Sigmoid colon (tissue), 4 donors: ENCODE measurements around the gene PLXDC1.

ENCODE experiments used
- POLR2AphosphoS5 ChIP-seq, 4 donors: sonication (generic); formaldehyde crosslinking; IDR thresholded peaks; one replicate each; pipeline ENCODE4 v1.6.1; 2017; ENCODE audit warnings: antibody characterized with exemption in 4 of 4
- TF ChIP-seq, protein P1 (sequence below), 4 experiments: fragments of 450-650 bp in 3 of 4; fragments of 200-600 bp in 1 of 4; IDR thresholded peaks; one replicate each; pipeline ENCODE4 v1.5.1; 2016 to 2019; ENCODE audit warnings: antibody characterized with exemption in 4 of 4, mild to moderate bottlenecking in 3 of 4, moderate library complexity in 2 of 4

DNA sequence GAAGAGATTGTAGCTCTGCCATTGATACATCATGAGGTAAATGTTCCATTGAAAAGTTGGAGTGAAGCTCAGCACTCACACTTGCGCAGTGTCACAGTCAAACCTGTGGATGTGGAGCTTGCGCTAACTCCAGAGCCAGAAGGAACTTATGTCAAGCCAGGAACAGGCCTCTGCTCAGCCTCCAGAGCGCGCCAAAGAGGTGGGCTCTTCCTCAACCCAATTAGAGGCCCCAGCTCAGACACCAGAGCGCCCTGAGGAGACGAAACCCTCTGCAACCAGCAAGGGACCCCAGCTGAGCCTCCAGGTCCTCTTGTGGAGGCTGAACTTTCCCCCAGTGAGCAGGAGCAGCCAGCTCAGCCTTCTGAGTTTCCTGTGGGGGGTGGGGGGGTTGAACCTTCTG lies 122.7 kb downstream of the PLXDC1 start:
- TF ChIP-seq, protein P1, sequence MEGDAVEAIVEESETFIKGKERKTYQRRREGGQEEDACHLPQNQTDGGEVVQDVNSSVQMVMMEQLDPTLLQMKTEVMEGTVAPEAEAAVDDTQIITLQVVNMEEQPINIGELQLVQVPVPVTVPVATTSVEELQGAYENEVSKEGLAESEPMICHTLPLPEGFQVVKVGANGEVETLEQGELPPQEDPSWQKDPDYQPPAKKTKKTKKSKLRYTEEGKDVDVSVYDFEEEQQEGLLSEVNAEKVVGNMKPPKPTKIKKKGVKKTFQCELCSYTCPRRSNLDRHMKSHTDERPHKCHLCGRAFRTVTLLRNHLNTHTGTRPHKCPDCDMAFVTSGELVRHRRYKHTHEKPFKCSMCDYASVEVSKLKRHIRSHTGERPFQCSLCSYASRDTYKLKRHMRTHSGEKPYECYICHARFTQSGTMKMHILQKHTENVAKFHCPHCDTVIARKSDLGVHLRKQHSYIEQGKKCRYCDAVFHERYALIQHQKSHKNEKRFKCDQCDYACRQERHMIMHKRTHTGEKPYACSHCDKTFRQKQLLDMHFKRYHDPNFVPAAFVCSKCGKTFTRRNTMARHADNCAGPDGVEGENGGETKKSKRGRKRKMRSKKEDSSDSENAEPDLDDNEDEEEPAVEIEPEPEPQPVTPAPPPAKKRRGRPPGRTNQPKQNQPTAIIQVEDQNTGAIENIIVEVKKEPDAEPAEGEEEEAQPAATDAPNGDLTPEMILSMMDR (IDR thresholded peaks at IDR 0.05): no peak
- TF ChIP-seq POLR2AphosphoS5 (IDR thresholded peaks at IDR 0.05): no peak
